GM18858 (cell line): Measurements from ENCODE around the gene TRAF6.
"Not testable (repeated sequence)": the region's sequence is repeated elsewhere in the genome, so short reads cannot be mapped to it uniquely, and the experiment has no call there.

Experiments used
- ATAC-seq: cut with Tn5 transposase; IDR thresholded peaks from one replicate; pipeline ENCODE4 v1.9.1; 2021; ENCODE audit not compliant: unreplicated experiment

The TRAF6 gene

GRCh38 chr11:36509694-36510593 lies at the start of gene TRAF6:
Gene TRAF6, minus strand, starts transcription at chr11:36510272. Its CDS starts 8,757 bp downstream, at chr11:36501515.
- peak; percentile 93 for ATAC-seq

GRCh38 chr11:36558571-36559413 lies 48.7 kb upstream of the TRAF6 start:
- ATAC-seq: peak; percentile 93

- ATAC-seq: peak; percentile 9
Measured at GRCh38 chr11:36557991-36558390, 47.9 kb upstream of the TRAF6 start.

GRCh38 chr11:36557390-36557789 lies 47.3 kb upstream of the TRAF6 start:
- ATAC-seq: not testable (repeated sequence)

- no peak for ATAC-seq
Measured at GRCh38 chr11:36550385-36551115, 40.5 kb upstream of the TRAF6 start.

- ATAC-seq: peak; percentile 100
Measured at GRCh38 chr11:36540998-36541397, 30.9 kb upstream of the TRAF6 start.

- no peak for ATAC-seq
Measured at GRCh38 chr11:36534276-36534840, 24.3 kb upstream of the TRAF6 start.

GRCh38 chr11:36532941-36533601 lies 23.0 kb upstream of the TRAF6 start:
- no peak for ATAC-seq

- no peak for ATAC-seq
Measured at GRCh38 chr11:36530840-36531239, 20.8 kb upstream of the TRAF6 start.

GRCh38 chr11:36513965-36514364 lies 3.9 kb upstream of the TRAF6 start:
- no peak for ATAC-seq

GRCh38 chr11:36512016-36512415 lies 1.9 kb upstream of the TRAF6 start:
- no peak for ATAC-seq

GRCh38 chr11:36511062-36511461 lies 990 bp upstream of the TRAF6 start:
- not testable (repeated sequence) for ATAC-seq

GRCh38 chr11:36510594-36510942 lies 496 bp upstream of the TRAF6 start:
- no peak for ATAC-seq

GRCh38 chr11:36509201-36509639 lies 852 bp downstream of the TRAF6 start:
- ATAC-seq: no peak

GRCh38 chr11:36508743-36509142 lies 1.3 kb downstream of the TRAF6 start:
- ATAC-seq: no peak

- ATAC-seq: no peak
Measured at GRCh38 chr11:36507824-36508489, 2.1 kb downstream of the TRAF6 start.

- no peak for ATAC-seq
Measured at GRCh38 chr11:36501236-36501635, 8.8 kb downstream of the TRAF6 start.

GRCh38 chr11:36500315-36500721 lies 9.8 kb downstream of the TRAF6 start:
- peak; percentile 96 for ATAC-seq

- ATAC-seq: no peak
Measured at GRCh38 chr11:36499315-36499714, 10.8 kb downstream of the TRAF6 start.

- no peak for ATAC-seq
Measured at GRCh38 chr11:36498721-36499120, 11.4 kb downstream of the TRAF6 start.
